ENCODE results near the gene DNAJB14. TPM values are rescaled to one million over a fixed set of nuclear protein-coding genes. Genes with fewer than 3 reads are reported as not detected.

Gene DNAJB14
- total RNA-seq (2021; ENCODE audit: unreplicated experiment) (41.5 TPM), Bru-seq, nascent RNA (percentile 88 among the genes with signal in this experiment), BruChase-seq, experiment 1, labeled RNA remaining after a 2-hour chase (percentile 91 among the genes with signal in this experiment), BruChase-seq, experiment 2, labeled RNA remaining after a 6-hour chase (percentile 88 among the genes with signal in this experiment)
- polyA plus RNA-seq (2012; ENCODE audit: insufficient read length): 37.1 TPM
- long read RNA-seq, full-length matches to known transcripts: 51 of 63 reads
- long read RNA-seq, partial matches to known transcripts: 4 of 63 reads
- long read RNA-seq, other reads (novel, unspliced or antisense): 8 of 63 reads

- POLR2A ChIA-PET: interaction anchor here (0.6 kb wide), 2 partner anchors 80 to 384 kb away, joined by 4 read pairs; no protein-coding TSS in a partner anchor
- no peaks in the 10 kb centered on the region for H3K9me3 ChIP-seq (ENCODE audit: control insufficient read depth, insufficient read depth, low read depth, low read length)
- H3K27ac ChIP-seq (ENCODE audit: low read length): peak within 1 kb of the TSS; percentile 87
- peaks cover 12% of the 10 kb centered on the region for H3K36me3 ChIP-seq (ENCODE audit: control insufficient read depth, insufficient read depth, low read length)
- DNase-seq (ENCODE audit: low read depth, low spot score) (no peak), ATAC-seq (peak; percentile 76)
- intact Hi-C loops (cut with micrococcal nuclease; ENCODE audit: unreplicated experiment): loop anchor here (5.0 to 10.0 kb wide), 2 partner anchors 52 to 384 kb away; partner anchors contain the start of genes LAMTOR3 and TRMT10A
- TF ChIP-seq POLR2AphosphoS5 (IDR thresholded peaks at IDR 0.05; ENCODE audit: low read depth, low read length): peak; percentile 70; the same call in 1 of the 2 replicates
- no peak for TF ChIP-seq TCF7L2 (IDR thresholded peaks at IDR 0.05; ENCODE audit: low read depth, low read length)
- no peak for TF ChIP-seq CTCF (IDR thresholded peaks at IDR 0.05)
- in situ Hi-C loops (cut with HindIII; ENCODE audit: low pct_unique_long_range_greater_than_20kb, low sequenced_read_pairs): no loop called here
- CTCF ChIA-PET: no interaction called here
- BruUV-seq (replicated peaks): no TSS peak
- H3K4me3 ChIP-seq (ENCODE audit: low read depth in 2 of 2, low read length in 2 of 2): peak within 1 kb of the TSS; percentile 86 to 90
- H3K4me1 ChIP-seq (ENCODE audit: control insufficient read depth, insufficient read depth, low read length): peaks cover 14% of the 10 kb centered on the region
- H3K27me3 ChIP-seq (ENCODE audit: control insufficient read depth, insufficient read depth, low read length): no peaks in the 10 kb centered on the region
Observed at GRCh38 chr4:99946356-99947189, at the start of gene DNAJB14. Gene DNAJB14, minus strand, starts transcription at chr4:99946618. Its CDS starts 47 bp downstream, at chr4:99946571.

- no peaks in the 10 kb centered on the region for H3K9me3 ChIP-seq (ENCODE audit: control insufficient read depth, insufficient read depth, low read depth, low read length)
- no peak for DNase-seq (ENCODE audit: low read depth, low spot score)
- intact Hi-C loops (cut with micrococcal nuclease; ENCODE audit: unreplicated experiment): no loop called here
- no peaks in the 10 kb centered on the region for H3K36me3 ChIP-seq (ENCODE audit: control insufficient read depth, insufficient read depth, low read length)
- in situ Hi-C loops (cut with HindIII; ENCODE audit: low pct_unique_long_range_greater_than_20kb, low sequenced_read_pairs): no loop called here
- no peak overlapping the region for H3K4me3 ChIP-seq (ENCODE audit: low read depth in 2 of 2, low read length in 2 of 2)
- ChIA-PET POLR2A (no interaction called here), CTCF (no interaction called here)
- TF ChIP-seq TCF7L2 (IDR thresholded peaks at IDR 0.05; ENCODE audit: low read depth, low read length) (no peak), SIN3A (IDR thresholded peaks at IDR 0.05; ENCODE audit: borderline replicate concordance, insufficient read depth, low read depth, low read length) (no peak), CTCF (IDR thresholded peaks at IDR 0.05) (no peak), POLR2AphosphoS5 (IDR thresholded peaks at IDR 0.05; ENCODE audit: low read depth, low read length) (no peak), REST (IDR thresholded peaks at IDR 0.05; ENCODE audit: insufficient read depth in 1 of 2, low read depth in 2 of 2, low read length in 1 of 2) (no peak)
- BruUV-seq (replicated peaks): no TSS peak
- no peaks in the 10 kb centered on the region for H3K4me1 ChIP-seq (ENCODE audit: control insufficient read depth, insufficient read depth, low read length)
- ATAC-seq: no peak
- no peak overlapping the region for H3K27ac ChIP-seq (ENCODE audit: low read length)
- no peaks in the 10 kb centered on the region for H3K27me3 ChIP-seq (ENCODE audit: control insufficient read depth, insufficient read depth, low read length)
Observed at GRCh38 chr4:99991741-99992140, 45.3 kb upstream of the DNAJB14 start.

All from Panc1 (cell line).